Ovary (tissue), 9 donors: Measurements from ENCODE around the gene ARFGEF3. TPM values are rescaled to one million over a fixed set of nuclear protein-coding genes. Genes with fewer than 3 reads are reported as not detected.

Experiments
- DNase-seq, 5 donors: peaks; one replicate each; pipeline ENCODE4 v3.0.0-alpha.2; 2019 to 2020
- H3K27ac ChIP-seq, 2 donors: fragments of 200-600 bp; one replicate each; pipeline versions ENCODE4 v1.5.1 to v1.8.0; 2019 to 2022
- H3K27me3 ChIP-seq: fragments of 200-600 bp; one replicate; pipeline ENCODE4 v1.8.0; 2022
- H3K36me3 ChIP-seq: fragments of 200-600 bp; sonication (generic); one replicate; pipeline ENCODE4 v1.5.1; 2019
- H3K4me1 ChIP-seq: one replicate; pipeline ENCODE4 v1.8.1; 2013; ENCODE audit warnings: mild to moderate bottlenecking, moderate library complexity; ENCODE audit not compliant: insufficient read depth
- H3K4me3 ChIP-seq: fragments of 200-600 bp; sonication (generic); one replicate; pipeline ENCODE4 v1.5.1; 2017
- H3K9me3 ChIP-seq, 2 donors: fragments of 200-600 bp in 1 of 2; sonication (generic) in 1 of 2; one replicate each; pipeline versions ENCODE4 v1.5.1 to v1.8.1; 2013 to 2019; ENCODE audit warnings: mild to moderate bottlenecking in 1 of 2, moderate library complexity in 1 of 2
- EP300 ChIP-seq: sonication (generic); formaldehyde crosslinking; IDR thresholded peaks from one replicate; pipeline ENCODE4 v1.6.1; 2017; ENCODE audit warnings: antibody characterized with exemption
- POLR2A ChIP-seq: fragments of 450-650 bp; IDR thresholded peaks from one replicate; pipeline ENCODE4 v1.6.1; 2017; ENCODE audit warnings: antibody characterized with exemption, mild to moderate bottlenecking, moderate library complexity
- WGBS, 3 donors: extraction: QIAGEN DNeasy Blood & Tissue Kit in 1 of 3; methylation state at CpG; one replicate each; pipeline versions ENCODE4 v1.1.5 to v1.1.7; 2013 to 2017; 5-methylcytosine and 5-hydroxymethylcytosine counted together
- intact Hi-C, 4 donors: fragments of 100-400 bp; cut with DNase I; formaldehyde crosslinking; loops; one replicate each; pipeline versions ENCODE4 v1.11.0 to v1.15.1; 2022 to 2023
- polyA plus RNA-seq, 2 donors: library from polyadenylated mRNA; stranded (reverse); fragments of 200-250 nt in 1 of 2; fragments of 350-450 nt in 1 of 2; fragmentation: Illumina TruSeq in 1 of 2; extraction: RNeasy Lipid Tissue Mini Kit (QIAGEN cat#74804) in 1 of 2; gene quantifications; one replicate each; pipeline ENCODE4 v1.2.3, GENCODE V29; 2013 to 2014
- total RNA-seq, 7 donors: library from RNA; depleted of rRNA in 2 of 7; stranded (reverse); fragments of >200 nt in 2 of 7; fragmentation: NEBNext Ultra II Directional in 3 of 7; extraction: Animal tissue kit (Norgen Biotek cat#: 25700) in 3 of 7; gene quantifications; one replicate each; pipeline versions ENCODE4 v1.1.0 to v1.2.4, GENCODE V29; 2016 to 2023
- TF ChIP-seq, protein P1 (sequence below), 3 donors: fragments of 450-650 bp in 2 of 3; fragments of 200-600 bp in 1 of 3; IDR thresholded peaks; one replicate each; pipeline versions ENCODE4 v1.5.1 to v1.8.0; 2016 to 2022; ENCODE audit warnings: antibody characterized with exemption in 3 of 3, mild to moderate bottlenecking in 1 of 3
- donor health status: DM: no; HTN: no; CAD: no; lungs with moderate emphysema.
- donor health status: DM: no; HTN: no; CAD: no.
- donor health status: Bipolar disorder and iron deficiency.
- donor health status: DM: yes; HTN: yes; CAD: no.
- donor health status: DM: no; HTN: no; CAD: no.
- donor health status: DM: yes; HTN: yes; CAD: no.

Gene ARFGEF3
- total and polyA plus RNA-seq, 9 donors = 0.15 to 6.1 (median 0.72) TPM

DNA sequence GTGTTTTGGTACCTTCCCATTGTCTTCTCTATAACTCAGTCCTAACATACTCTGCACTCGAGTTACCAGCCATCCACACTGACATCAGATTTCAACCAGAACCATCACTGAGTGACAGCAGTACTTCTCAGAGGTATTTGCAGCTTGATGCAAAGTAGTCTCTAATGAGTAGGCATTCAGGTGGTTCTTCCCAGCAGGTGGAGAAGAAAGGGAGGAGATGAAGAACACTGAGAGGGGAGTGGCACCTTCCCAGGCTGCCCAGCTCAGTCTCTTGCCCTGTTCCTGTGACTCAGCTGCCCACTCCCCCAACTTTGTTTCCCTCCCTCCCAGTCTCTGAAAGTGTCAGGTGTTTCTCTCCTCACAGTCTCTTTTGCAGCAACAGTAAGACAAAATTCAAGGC is 177.3 kb downstream of the ARFGEF3 start:
- no peaks in the 10 kb centered on the region for H3K27me3 ChIP-seq
- WGBS, 3 donors = 48 to 61% (median 55%) methylated on average over 1 of the region's 1 CpG
- H3K36me3 ChIP-seq = no peaks in the 10 kb centered on the region
- no peak for TF ChIP-seq POLR2A
- TF ChIP-seq, protein P1, sequence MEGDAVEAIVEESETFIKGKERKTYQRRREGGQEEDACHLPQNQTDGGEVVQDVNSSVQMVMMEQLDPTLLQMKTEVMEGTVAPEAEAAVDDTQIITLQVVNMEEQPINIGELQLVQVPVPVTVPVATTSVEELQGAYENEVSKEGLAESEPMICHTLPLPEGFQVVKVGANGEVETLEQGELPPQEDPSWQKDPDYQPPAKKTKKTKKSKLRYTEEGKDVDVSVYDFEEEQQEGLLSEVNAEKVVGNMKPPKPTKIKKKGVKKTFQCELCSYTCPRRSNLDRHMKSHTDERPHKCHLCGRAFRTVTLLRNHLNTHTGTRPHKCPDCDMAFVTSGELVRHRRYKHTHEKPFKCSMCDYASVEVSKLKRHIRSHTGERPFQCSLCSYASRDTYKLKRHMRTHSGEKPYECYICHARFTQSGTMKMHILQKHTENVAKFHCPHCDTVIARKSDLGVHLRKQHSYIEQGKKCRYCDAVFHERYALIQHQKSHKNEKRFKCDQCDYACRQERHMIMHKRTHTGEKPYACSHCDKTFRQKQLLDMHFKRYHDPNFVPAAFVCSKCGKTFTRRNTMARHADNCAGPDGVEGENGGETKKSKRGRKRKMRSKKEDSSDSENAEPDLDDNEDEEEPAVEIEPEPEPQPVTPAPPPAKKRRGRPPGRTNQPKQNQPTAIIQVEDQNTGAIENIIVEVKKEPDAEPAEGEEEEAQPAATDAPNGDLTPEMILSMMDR (IDR thresholded peaks at IDR 0.05) = no peak
- TF ChIP-seq EP300 = no peak
- DNase-seq = no peak
- no peaks in the 10 kb centered on the region for H3K4me1 ChIP-seq
- intact Hi-C loops = no loop called here
- no peak overlapping the region for H3K27ac ChIP-seq
- H3K4me3 ChIP-seq = no peak overlapping the region
- H3K9me3 ChIP-seq = no peaks in the 10 kb centered on the region

- Histone ChIP-seq H3K27ac (no peak overlapping the region), H3K9me3 (no peaks in the 10 kb centered on the region), H3K4me3 (no peak overlapping the region), H3K4me1 (no peaks in the 10 kb centered on the region), H3K36me3 (no peaks in the 10 kb centered on the region), H3K27me3 (no peaks in the 10 kb centered on the region)
- TF ChIP-seq EP300 (no peak), POLR2A (no peak)
- TF ChIP-seq, protein P1 (IDR thresholded peaks at IDR 0.05) = no peak
- intact Hi-C loops = no loop called here
- no peak for DNase-seq
- 81 to 89% (median 83%) methylated on average over 1 of the region's 1 CpG for WGBS, 3 donors
These were observed 179.4 kb downstream of the ARFGEF3 start for GRCh38 chr6:138341176-138341575.

- H3K36me3 ChIP-seq = no peaks in the 10 kb centered on the region
- H3K4me1 ChIP-seq = no peaks in the 10 kb centered on the region
- no peak overlapping the region for H3K27ac ChIP-seq
- no peaks in the 10 kb centered on the region for H3K27me3 ChIP-seq
- no peaks in the 10 kb centered on the region for H3K9me3 ChIP-seq
- no peak for DNase-seq
- TF ChIP-seq, protein P1 (IDR thresholded peaks at IDR 0.05) = no peak
- TF ChIP-seq POLR2A (no peak), EP300 (no peak)
- intact Hi-C loops = no loop called here
- H3K4me3 ChIP-seq = no peak overlapping the region
These were observed 181.4 kb downstream of the ARFGEF3 start for GRCh38 chr6:138343112-138343511.

- Histone ChIP-seq H3K27me3 (no peaks in the 10 kb centered on the region), H3K9me3 (no peaks in the 10 kb centered on the region), H3K4me3 (no peak overlapping the region), H3K27ac (no peak overlapping the region), H3K4me1 (no peaks in the 10 kb centered on the region), H3K36me3 (no peaks in the 10 kb centered on the region)
- TF ChIP-seq POLR2A = no peak
- no peak for TF ChIP-seq EP300
- TF ChIP-seq, protein P1 (IDR thresholded peaks at IDR 0.05) = no peak
- intact Hi-C loops = no loop called here
- 50 to 53% (median 50%) methylated on average over 2 of the region's 2 CpGs for WGBS, 3 donors
- DNase-seq = no peak
These were observed 184.0 kb downstream of the ARFGEF3 start for GRCh38 chr6:138345565-138346285.
